Activated CD4-positive, alpha-beta T cell treated with anti-CD3 and anti-CD28 coated beads, Interleukin-2, amount 10 ng/mL, durations not matched to agents 24 days and 14 days (primary cell): ENCODE results near the gene RPS6KA3. TPM values are rescaled to one million over a fixed set of nuclear protein-coding genes. Genes with fewer than 3 reads are reported as not detected.
"Not testable (repeated sequence)": the region's sequence is repeated elsewhere in the genome, so short reads cannot be mapped to it uniquely, and the experiment has no call there.

Experiments used
- DNase-seq: peaks from one replicate; pipeline ENCODE4 v3.0.0; 2022
- H3K27ac Mint-ChIP-seq: one replicate; pipeline ENCODE4 v1.8.0; 2022; ENCODE audit warnings: mild to moderate bottlenecking, mixed read lengths
- H3K27me3 Mint-ChIP-seq: one replicate; pipeline ENCODE4 v1.8.0; 2022; ENCODE audit warnings: mixed read lengths
- H3K36me3 Mint-ChIP-seq: one replicate; pipeline ENCODE4 v1.8.0; 2022; ENCODE audit warnings: low read depth, mild to moderate bottlenecking, mixed read lengths
- H3K4me1 Mint-ChIP-seq: one replicate; pipeline ENCODE4 v1.8.0; 2021; ENCODE audit warnings: mixed read lengths
- H3K4me3 Mint-ChIP-seq: one replicate; pipeline ENCODE4 v1.8.0; 2022; ENCODE audit warnings: mild to moderate bottlenecking, moderate library complexity, mixed read lengths
- H3K9me3 Mint-ChIP-seq: one replicate; pipeline ENCODE4 v1.8.0; 2021; ENCODE audit warnings: mixed read lengths
- intact Hi-C: fragments of 100-400 bp; cut with micrococcal nuclease; formaldehyde crosslinking; loops from one replicate; pipeline ENCODE4 v1.15.1; 2023
- total RNA-seq: library from RNA; stranded (reverse); gene quantifications from 2 replicates; pipeline ENCODE4 v1.2.3, GENCODE V29; 2022

The RPS6KA3 gene
- total RNA-seq, 1 donor from 2014 or later: 49.8 TPM

GRCh38 chrX:20181598-20182329 lies 84.9 kb downstream of the RPS6KA3 start:
- peaks cover 47% of the 10 kb centered on the region for H3K36me3 Mint-ChIP-seq
- no peaks in the 10 kb centered on the region for H3K27me3 Mint-ChIP-seq
- DNase-seq: no peak
- intact Hi-C loops: loop anchor here (1.0 kb wide), 1 partner anchor 84 kb away; no protein-coding TSS in a partner anchor
- H3K4me3 Mint-ChIP-seq: no peak overlapping the region
- H3K27ac Mint-ChIP-seq: peak overlapping the region; percentile 78
- H3K4me1 Mint-ChIP-seq: peaks cover 14% of the 10 kb centered on the region
- no peaks in the 10 kb centered on the region for H3K9me3 Mint-ChIP-seq

- Mint-ChIP-seq H3K36me3 (peaks cover 31% of the 10 kb centered on the region), H3K4me3 (no peak overlapping the region)
- intact Hi-C loops: no loop called here
Observed at GRCh38 chrX:20177093-20177492, 89.6 kb downstream of the RPS6KA3 start.

DNA sequence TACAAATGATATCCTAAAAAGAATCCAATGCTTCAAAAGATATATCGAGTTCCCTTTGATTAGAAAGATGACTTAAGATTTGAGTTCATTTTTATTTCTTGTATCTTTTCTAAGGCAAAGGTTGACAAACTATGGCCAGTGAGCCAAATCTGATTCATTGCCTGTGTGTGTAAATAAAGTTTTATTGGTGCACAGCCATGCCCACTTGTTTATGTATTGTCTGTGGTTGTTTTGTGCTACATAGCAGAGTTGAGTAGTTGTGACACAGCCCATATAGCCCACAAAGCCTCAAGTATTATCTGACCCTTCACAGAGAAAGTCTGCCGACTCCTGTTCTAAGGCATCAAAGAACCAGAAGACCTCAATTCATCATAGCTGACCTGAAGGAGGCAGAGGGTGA lies 92.9 kb downstream of the RPS6KA3 start:
- Mint-ChIP-seq H3K27me3 (no peaks in the 10 kb centered on the region), H3K27ac (no peak overlapping the region), H3K4me1 (no peaks in the 10 kb centered on the region), H3K9me3 (no peaks in the 10 kb centered on the region), H3K4me3 (no peak overlapping the region), H3K36me3 (peaks cover 25% of the 10 kb centered on the region)
- intact Hi-C loops: no loop called here
- no peak for DNase-seq

More at GRCh38 chrX:20177093-20177492, 89.6 kb downstream of the RPS6KA3 start:
- DNase-seq: no peak
- Mint-ChIP-seq H3K27ac (no peak overlapping the region), H3K9me3 (no peaks in the 10 kb centered on the region), H3K27me3 (no peaks in the 10 kb centered on the region), H3K4me1 (peaks cover 7% of the 10 kb centered on the region)

DNA sequence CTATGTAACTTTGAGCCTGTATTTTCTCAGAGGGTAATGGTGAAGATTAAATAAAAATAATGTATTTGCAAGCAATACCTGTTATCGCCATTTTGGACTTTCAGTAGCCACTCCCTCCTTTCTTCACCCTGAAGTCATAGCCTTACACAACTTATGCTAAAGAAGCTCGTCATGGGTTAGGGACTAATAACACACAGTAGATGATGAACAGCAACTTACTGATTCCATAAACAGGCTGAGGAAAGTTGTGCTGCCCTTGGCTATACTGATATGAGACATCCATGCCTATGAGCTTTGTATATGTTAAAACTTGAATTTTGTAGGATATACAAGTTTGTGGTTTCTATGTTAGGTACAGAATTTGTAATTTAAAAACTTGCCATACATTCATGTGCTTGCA lies 93.4 kb downstream of the RPS6KA3 start:
- peaks cover 24% of the 10 kb centered on the region for H3K36me3 Mint-ChIP-seq
- no peaks in the 10 kb centered on the region for H3K27me3 Mint-ChIP-seq
- intact Hi-C loops: no loop called here
- no peaks in the 10 kb centered on the region for H3K9me3 Mint-ChIP-seq
- no peaks in the 10 kb centered on the region for H3K4me1 Mint-ChIP-seq
- no peak for DNase-seq
- no peak overlapping the region for H3K4me3 Mint-ChIP-seq
- no peak overlapping the region for H3K27ac Mint-ChIP-seq

- Mint-ChIP-seq H3K36me3 (peaks cover 22% of the 10 kb centered on the region), H3K27me3 (no peaks in the 10 kb centered on the region), H3K4me1 (no peaks in the 10 kb centered on the region), H3K4me3 (no peak overlapping the region), H3K27ac (no peak overlapping the region), H3K9me3 (no peaks in the 10 kb centered on the region)
- no peak for DNase-seq
- intact Hi-C loops: no loop called here
Observed at GRCh38 chrX:20171887-20172286, 94.8 kb downstream of the RPS6KA3 start.

- peaks cover 35% of the 10 kb centered on the region for H3K36me3 Mint-ChIP-seq
- intact Hi-C loops, H3K4me3 Mint-ChIP-seq, H3K27ac Mint-ChIP-seq, H3K9me3 Mint-ChIP-seq, H3K4me1 Mint-ChIP-seq, H3K27me3 Mint-ChIP-seq, DNase-seq: not testable (repeated sequence)
Observed at GRCh38 chrX:20162516-20162915, 104.2 kb downstream of the RPS6KA3 start.

GRCh38 chrX:20159797-20160385 lies 106.8 kb downstream of the RPS6KA3 start:
- Mint-ChIP-seq H3K36me3 (peaks cover 42% of the 10 kb centered on the region), H3K27ac (no peak overlapping the region), H3K27me3 (no peaks in the 10 kb centered on the region), H3K4me3 (no peak overlapping the region), H3K9me3 (no peaks in the 10 kb centered on the region), H3K4me1 (no peaks in the 10 kb centered on the region)
- intact Hi-C loops: no loop called here
- DNase-seq: no peak

- Mint-ChIP-seq H3K9me3 (no peaks in the 10 kb centered on the region), H3K4me3 (no peak overlapping the region), H3K4me1 (no peaks in the 10 kb centered on the region), H3K27me3 (no peaks in the 10 kb centered on the region), H3K36me3 (peaks cover 37% of the 10 kb centered on the region), H3K27ac (no peak overlapping the region)
- DNase-seq: no peak
- intact Hi-C loops: no loop called here
Observed at GRCh38 chrX:20151689-20152088, 115.0 kb downstream of the RPS6KA3 start.

- Mint-ChIP-seq H3K27ac (no peak overlapping the region), H3K27me3 (no peaks in the 10 kb centered on the region), H3K9me3 (no peaks in the 10 kb centered on the region), H3K36me3 (peaks cover 22% of the 10 kb centered on the region), H3K4me1 (peaks cover 3% of the 10 kb centered on the region), H3K4me3 (no peak overlapping the region)
- no peak for DNase-seq
- intact Hi-C loops: no loop called here
Observed at GRCh38 chrX:20149326-20149725, 117.4 kb downstream of the RPS6KA3 start.

GRCh38 chrX:20147561-20147960 lies 119.1 kb downstream of the RPS6KA3 start:
- no peak overlapping the region for H3K4me3 Mint-ChIP-seq
- peaks cover 8% of the 10 kb centered on the region for H3K4me1 Mint-ChIP-seq
- intact Hi-C loops: no loop called here
- no peaks in the 10 kb centered on the region for H3K9me3 Mint-ChIP-seq
- H3K36me3 Mint-ChIP-seq: peaks cover 16% of the 10 kb centered on the region
- DNase-seq: no peak
- H3K27me3 Mint-ChIP-seq: no peaks in the 10 kb centered on the region
- no peak overlapping the region for H3K27ac Mint-ChIP-seq

DNA sequence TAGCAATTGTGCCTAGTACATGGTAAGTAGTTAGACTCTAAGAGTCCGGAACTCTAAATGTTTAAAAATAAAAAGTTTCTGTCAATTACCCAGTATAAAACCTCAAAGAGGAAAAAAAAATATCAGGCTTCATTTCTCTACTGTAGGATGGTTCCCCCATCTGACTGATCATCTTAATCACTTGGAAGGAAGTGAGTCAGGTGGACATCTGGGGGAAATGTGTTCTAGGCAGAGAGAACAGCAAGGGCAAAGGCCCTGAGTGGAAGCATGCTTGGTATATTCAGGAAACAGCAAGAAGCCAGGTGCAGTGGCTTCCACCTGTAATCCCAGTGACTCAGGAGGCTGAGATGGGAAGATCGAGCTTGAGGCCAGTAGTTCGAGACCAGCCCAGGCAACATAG lies 122.2 kb downstream of the RPS6KA3 start:
- peaks cover 18% of the 10 kb centered on the region for H3K36me3 Mint-ChIP-seq
- peaks cover 13% of the 10 kb centered on the region for H3K4me1 Mint-ChIP-seq
- peak overlapping the region; percentile 29 for H3K27ac Mint-ChIP-seq
- DNase-seq: no peak
- intact Hi-C loops: loop anchor here (5.0 kb wide), 1 partner anchor 123 kb away; the partner anchor contains the start of gene RPS6KA3
- H3K27me3 Mint-ChIP-seq: no peaks in the 10 kb centered on the region
- H3K4me3 Mint-ChIP-seq: no peak overlapping the region
- no peaks in the 10 kb centered on the region for H3K9me3 Mint-ChIP-seq

GRCh38 chrX:20143561-20143960 lies 123.1 kb downstream of the RPS6KA3 start:
- H3K27ac Mint-ChIP-seq: no peak overlapping the region
- no peaks in the 10 kb centered on the region for H3K27me3 Mint-ChIP-seq
- DNase-seq: no peak
- no peaks in the 10 kb centered on the region for H3K9me3 Mint-ChIP-seq
- peaks cover 19% of the 10 kb centered on the region for H3K36me3 Mint-ChIP-seq
- intact Hi-C loops: loop anchor here (5.0 kb wide), 1 partner anchor 124 kb away; the partner anchor contains the start of gene RPS6KA3
- H3K4me1 Mint-ChIP-seq: peaks cover 17% of the 10 kb centered on the region
- no peak overlapping the region for H3K4me3 Mint-ChIP-seq

DNA sequence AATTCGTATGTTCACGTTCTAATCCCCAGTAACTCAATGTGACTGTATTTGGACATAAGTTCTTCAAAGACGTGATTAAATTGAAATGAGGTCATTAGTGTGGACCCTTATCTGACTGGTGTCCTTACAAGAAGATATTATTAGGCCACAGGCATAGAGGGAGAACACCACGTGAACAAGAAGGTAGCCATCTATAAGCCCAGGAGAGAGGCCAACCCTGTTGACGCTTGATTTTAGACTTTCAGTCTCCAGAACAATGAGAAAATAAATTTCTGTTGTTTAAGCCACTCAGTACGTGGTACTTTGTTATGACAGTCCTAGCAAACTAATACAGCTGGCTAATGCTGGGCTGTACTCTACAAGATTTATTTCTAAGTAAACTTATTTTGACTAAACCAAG lies 123.6 kb downstream of the RPS6KA3 start:
- Mint-ChIP-seq H3K36me3 (peaks cover 18% of the 10 kb centered on the region), H3K27me3 (no peaks in the 10 kb centered on the region), H3K4me1 (peaks cover 17% of the 10 kb centered on the region), H3K27ac (peak overlapping the region; percentile 65), H3K9me3 (no peaks in the 10 kb centered on the region), H3K4me3 (peak overlapping the region; percentile 51)
- no peak for DNase-seq
- intact Hi-C loops: loop anchor here (5.0 kb wide), 1 partner anchor 124 kb away; the partner anchor contains the start of gene RPS6KA3
